ENCODE results near the gene PPP5C.
"Not testable (repeated sequence)": the region's sequence is repeated elsewhere in the genome, so short reads cannot be mapped to it uniquely, and the experiment has no call there.

Gene PPP5C

GRCh38 chr19:46387713-46388130, 40.8 kb downstream of the PPP5C start:
- DNase-seq = no peak

GRCh38 chr19:46388311-46389095, 41.6 kb downstream of the PPP5C start:
- DNase-seq = no peak

- DNase-seq = no peak
Observed at GRCh38 chr19:46390121-46390858, 43.4 kb downstream of the PPP5C start.

GRCh38 chr19:46390866-46391265, 44.0 kb downstream of the PPP5C start:
- no peak for DNase-seq

GRCh38 chr19:46391296-46392251, 44.7 kb downstream of the PPP5C start:
- no peak for DNase-seq

- no peak for DNase-seq
Observed at GRCh38 chr19:46392252-46392801, 45.4 kb downstream of the PPP5C start.

- DNase-seq = no peak
Observed at GRCh38 chr19:46392837-46393236, 46.0 kb downstream of the PPP5C start.

GRCh38 chr19:46393456-46394401, 46.8 kb downstream of the PPP5C start:
- DNase-seq = no peak

GRCh38 chr19:46394402-46394797, 47.5 kb downstream of the PPP5C start:
- DNase-seq = no peak

GRCh38 chr19:46397801-46398479, 51.1 kb downstream of the PPP5C start:
- DNase-seq = not testable (repeated sequence)

- no peak for DNase-seq
Observed at GRCh38 chr19:46402725-46403124, 55.8 kb downstream of the PPP5C start.

GRCh38 chr19:46404055-46404752, 57.3 kb downstream of the PPP5C start:
- no peak for DNase-seq

GRCh38 chr19:46404753-46405468, 58.0 kb downstream of the PPP5C start:
- no peak for DNase-seq

GRCh38 chr19:46406976-46407375, 60.1 kb downstream of the PPP5C start:
- DNase-seq = no peak

GRCh38 chr19:46407856-46408663, 61.2 kb downstream of the PPP5C start:
- no peak for DNase-seq

- no peak for DNase-seq
Observed at GRCh38 chr19:46408664-46409039, 61.8 kb downstream of the PPP5C start.

- DNase-seq = no peak
Observed at GRCh38 chr19:46409191-46409590, 62.3 kb downstream of the PPP5C start.

- no peak for DNase-seq
Observed at GRCh38 chr19:46410205-46411087, 63.6 kb downstream of the PPP5C start.

All from CD4-positive, alpha-beta T cell treated with Interleukin-15 for 1 hour (primary cell).